NCI-H748 (cell line): Measurements from ENCODE around the gene TOR4A.
"Not testable (repeated sequence)": the region's sequence is repeated elsewhere in the genome, so short reads cannot be mapped to it uniquely, and the experiment has no call there.

Experiments
- DNase-seq: peaks from one replicate; lab custom pipeline; 2025; ENCODE audit not compliant: unreplicated experiment; lab: John Stamatoyannopoulos, UW

The TOR4A gene

GRCh38 chr9:137237759-137238726 is 39.5 kb upstream of the TOR4A start:
- DNase-seq, result peak; percentile 76

GRCh38 chr9:137239541-137240200 is 37.9 kb upstream of the TOR4A start:
- not testable (repeated sequence) for DNase-seq

GRCh38 chr9:137240318-137240840 is 37.1 kb upstream of the TOR4A start:
- DNase-seq, result peak; percentile 86

GRCh38 chr9:137240841-137241489 is 36.6 kb upstream of the TOR4A start, which contains the start of gene TUBB4B:
Gene TUBB4B (plus strand): TSS chr9:137241287. CDS start chr9:137241361, 74 bp downstream.
- DNase-seq, result peak; percentile 100

- DNase-seq, result peak; percentile 58
Observed at GRCh38 chr9:137241490-137242268, 35.8 kb upstream of the TOR4A start.

GRCh38 chr9:137242269-137243203 is 35.0 kb upstream of the TOR4A start:
- DNase-seq, result no peak

GRCh38 chr9:137243266-137243625 is 34.3 kb upstream of the TOR4A start:
- DNase-seq, result not testable (repeated sequence)

GRCh38 chr9:137243626-137244485 is 33.7 kb upstream of the TOR4A start:
- DNase-seq, result no peak

- peak; percentile 36 for DNase-seq
Observed at GRCh38 chr9:137244486-137245449, 32.8 kb upstream of the TOR4A start.

- DNase-seq, result no peak
Observed at GRCh38 chr9:137245450-137246421, 31.8 kb upstream of the TOR4A start.

- no peak for DNase-seq
Observed at GRCh38 chr9:137247135-137247915, 30.2 kb upstream of the TOR4A start.

- DNase-seq, result no peak
Observed at GRCh38 chr9:137247916-137248175, 29.7 kb upstream of the TOR4A start.

GRCh38 chr9:137250329-137251193 is 27.0 kb upstream of the TOR4A start:
- no peak for DNase-seq

GRCh38 chr9:137251194-137251461 is 26.4 kb upstream of the TOR4A start, which contains the start of gene STPG3:
Gene STPG3 (plus strand): TSS chr9:137251286. CDS start chr9:137251287, 1 bp downstream.
- no peak for DNase-seq
